Smooth muscle cell of bladder (primary cell): ENCODE results near the gene AVL9. TPM values are rescaled to one million over a fixed set of nuclear protein-coding genes. Genes with fewer than 3 reads are reported as not detected.

Experiments
- total RNA-seq: library from RNA; depleted of rRNA; stranded (reverse); fragments of >200 nt; gene quantifications from 2 replicates; pipeline ENCODE4 v1.2.3, GENCODE V29; 2014

The AVL9 gene
- 27.8 and 28.7 TPM in 2 replicates for total RNA-seq

DNA sequence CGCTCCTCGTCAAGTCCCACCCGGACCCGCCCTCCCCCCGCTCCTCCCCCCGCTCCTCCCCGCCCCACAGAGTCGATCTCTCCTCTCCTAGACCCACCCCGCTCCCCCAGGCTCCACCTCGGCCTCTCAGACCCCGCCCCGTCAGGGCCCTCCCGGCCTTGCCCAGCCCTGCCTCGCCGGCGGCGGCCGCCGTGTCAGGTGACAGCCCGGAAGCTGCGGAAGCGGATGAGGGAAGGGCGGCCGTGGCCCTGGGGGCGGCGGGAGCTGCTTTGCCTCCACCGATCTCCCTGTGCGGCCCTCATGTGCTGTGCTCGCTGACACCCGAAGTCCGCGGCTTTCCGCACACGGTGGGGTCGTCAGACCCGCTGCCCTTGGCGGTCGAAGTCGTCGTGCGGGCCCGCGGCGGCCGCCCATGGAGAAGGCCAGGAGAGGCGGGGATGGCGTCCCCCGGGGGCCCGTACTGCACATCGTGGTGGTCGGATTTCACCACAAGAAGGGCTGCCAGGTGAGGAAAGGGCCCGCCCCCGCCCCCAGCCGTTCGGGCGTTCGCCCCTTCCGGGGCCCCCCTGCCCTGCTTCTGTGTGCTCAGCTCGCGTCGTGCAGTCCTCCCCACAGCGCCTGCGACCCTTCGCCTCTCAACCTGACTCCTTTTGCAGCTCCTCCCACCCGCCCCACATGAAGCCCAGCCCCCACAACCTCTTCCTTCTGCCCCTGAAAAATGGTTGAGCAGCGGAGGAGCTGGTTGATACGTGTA is at the start of gene AVL9:
Gene AVL9 (plus strand): TSS at position 192 of the 754 bp plus-strand sequence. CDS start 221 bp downstream, at position 413.

DNA sequence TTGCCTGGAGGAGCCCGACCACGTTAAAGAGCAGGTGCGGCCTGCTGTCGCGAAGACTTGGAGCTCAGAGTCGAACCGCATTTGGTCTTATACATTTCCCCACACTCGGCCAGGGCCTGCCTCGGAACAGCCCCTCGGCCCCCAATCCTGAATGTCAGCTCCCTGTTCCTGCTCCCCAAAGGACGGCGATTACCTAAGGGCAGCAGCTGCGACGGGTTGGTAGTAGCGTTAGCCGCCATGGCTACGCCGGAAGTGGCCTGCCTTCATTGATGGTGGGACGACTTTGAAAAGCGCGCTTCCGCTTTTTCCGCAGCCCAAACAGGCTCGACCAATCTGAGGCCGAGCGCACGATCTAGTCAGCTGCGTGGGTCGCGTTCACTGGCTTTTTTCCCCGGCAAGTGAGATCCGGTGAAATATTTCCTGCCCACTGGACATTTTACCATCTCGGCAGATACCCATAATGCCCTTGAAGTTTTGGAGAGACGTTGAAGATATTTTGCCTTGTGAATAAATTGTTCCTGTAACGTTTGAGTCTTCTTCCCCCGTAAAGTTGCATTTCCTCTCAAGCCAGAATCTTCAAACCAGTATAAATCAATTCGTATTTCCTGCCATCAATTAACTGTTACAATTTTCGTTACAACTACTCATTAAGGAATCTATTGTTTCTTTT is 5.0 kb upstream of the AVL9 start, which contains the start of gene LSM5:
Gene LSM5 (minus strand): TSS at position 254 of the 670 bp plus-strand sequence. CDS start 15 bp downstream, at position 239.

Other genes starting within 250 kb of the AVL9 start
- 15.3 and 16.1 TPM in 2 replicates for gene LSM5, start 5.1 kb upstream of the AVL9 start, total RNA-seq